HK-2 (cell line): ENCODE results near the gene PARN.
"Not testable (repeated sequence)": the region's sequence is repeated elsewhere in the genome, so short reads cannot be mapped to it uniquely, and the experiment has no call there.

Source experiments
- DNase-seq: peaks from one replicate; pipeline ENCODE4 v3.0.0-alpha.2; 2018; ENCODE audit not compliant: unreplicated experiment

PARN gene

GRCh38 chr16:14632693-14633569 is 2.9 kb upstream of the PARN start, which contains the start of gene BFAR:
Gene BFAR (plus strand): TSS chr16:14632951. CDS start chr16:14644347, 11,396 bp downstream.
- peak; percentile 95 for DNase-seq

- not testable (repeated sequence) for DNase-seq
Observed at GRCh38 chr16:14630620-14631330, 715 bp upstream of the PARN start.

GRCh38 chr16:14629612-14629918 is 495 bp downstream of the PARN start:
- DNase-seq: peak; percentile 19

- DNase-seq: no peak
Observed at GRCh38 chr16:14628806-14629611, 1.1 kb downstream of the PARN start.

- no peak for DNase-seq
Observed at GRCh38 chr16:14627078-14627477, 3.0 kb downstream of the PARN start.

- no peak for DNase-seq
Observed at GRCh38 chr16:14618566-14618965, 11.5 kb downstream of the PARN start.

GRCh38 chr16:14616280-14616679 is 13.8 kb downstream of the PARN start:
- no peak for DNase-seq

GRCh38 chr16:14613991-14614390 is 16.1 kb downstream of the PARN start:
- no peak for DNase-seq

GRCh38 chr16:14611660-14612059 is 18.4 kb downstream of the PARN start:
- no peak for DNase-seq

- DNase-seq: no peak
Observed at GRCh38 chr16:14609716-14610115, 20.3 kb downstream of the PARN start.

GRCh38 chr16:14608604-14609003 is 21.5 kb downstream of the PARN start:
- DNase-seq: no peak

GRCh38 chr16:14608111-14608566 is 21.9 kb downstream of the PARN start:
- DNase-seq: no peak

- peak; percentile 8 for DNase-seq
Observed at GRCh38 chr16:14606102-14606501, 24.0 kb downstream of the PARN start.

GRCh38 chr16:14602443-14602963 is 27.6 kb downstream of the PARN start:
- no peak for DNase-seq

- no peak for DNase-seq
Observed at GRCh38 chr16:14600164-14600563, 29.9 kb downstream of the PARN start.

- DNase-seq: no peak
Observed at GRCh38 chr16:14586637-14587305, 43.3 kb downstream of the PARN start.

- no peak for DNase-seq
Observed at GRCh38 chr16:14585287-14585686, 44.8 kb downstream of the PARN start.

- DNase-seq: not testable (repeated sequence)
Observed at GRCh38 chr16:14580926-14581325, 49.1 kb downstream of the PARN start.

- DNase-seq: no peak
Observed at GRCh38 chr16:14579266-14579665, 50.8 kb downstream of the PARN start.

GRCh38 chr16:14576532-14576931 is 53.5 kb downstream of the PARN start:
- no peak for DNase-seq

- no peak for DNase-seq
Observed at GRCh38 chr16:14576069-14576468, 54.0 kb downstream of the PARN start.
